Measurements from ENCODE around the gene PDK2.

PDK2 gene

GRCh38 chr17:50102164-50102991 is 7.2 kb downstream of the PDK2 start:
- DNase-seq: no peak

- DNase-seq: no peak
These were observed 8.1 kb downstream of the PDK2 start for GRCh38 chr17:50103252-50103651.

GRCh38 chr17:50103941-50104340 is 8.8 kb downstream of the PDK2 start:
- no peak for DNase-seq

GRCh38 chr17:50105811-50106210 is 10.7 kb downstream of the PDK2 start:
- DNase-seq: no peak

- DNase-seq: no peak
These were observed 11.4 kb downstream of the PDK2 start for GRCh38 chr17:50106393-50107131.

- no peak for DNase-seq
These were observed 12.8 kb downstream of the PDK2 start for GRCh38 chr17:50107790-50108414.

GRCh38 chr17:50108556-50108955 is 13.4 kb downstream of the PDK2 start:
- DNase-seq: no peak

GRCh38 chr17:50109207-50109606 is 14.1 kb downstream of the PDK2 start:
- no peak for DNase-seq

GRCh38 chr17:50109785-50110184 is 14.6 kb downstream of the PDK2 start:
- DNase-seq: no peak

- no peak for DNase-seq
These were observed 15.6 kb downstream of the PDK2 start for GRCh38 chr17:50110591-50111349.

- no peak for DNase-seq
These were observed 16.8 kb downstream of the PDK2 start for GRCh38 chr17:50111673-50112655.

GRCh38 chr17:50112694-50113093 is 17.5 kb downstream of the PDK2 start:
- DNase-seq: no peak

GRCh38 chr17:50113624-50114320 is 18.6 kb downstream of the PDK2 start:
- no peak for DNase-seq

- DNase-seq: no peak
These were observed 19.2 kb downstream of the PDK2 start for GRCh38 chr17:50114401-50114800.

GRCh38 chr17:50114849-50115357 is 19.8 kb downstream of the PDK2 start:
- peak; percentile 25 for DNase-seq

GRCh38 chr17:50115756-50116155 is 20.6 kb downstream of the PDK2 start:
- no peak for DNase-seq

- no peak for DNase-seq
These were observed 22.3 kb downstream of the PDK2 start for GRCh38 chr17:50117202-50118051.

- no peak for DNase-seq
These were observed 23.1 kb downstream of the PDK2 start for GRCh38 chr17:50118076-50118827.

- DNase-seq: no peak
These were observed 23.7 kb downstream of the PDK2 start for GRCh38 chr17:50118828-50119218.
